AG04450 (cell line): ENCODE results near the gene DAD1. TPM values are rescaled to one million over a fixed set of nuclear protein-coding genes. Genes with fewer than 3 reads are reported as not detected.

Experiments used
- CTCF ChIA-PET: fragments of 300-600, 350-600 bp; formaldehyde crosslinking; extraction: SDS; loops from one replicate; lab custom pipeline; 2022; ENCODE audit warnings: antibody characterized with exemption, inconsistent platforms; lab: Charles Lee
- POLR2A ChIA-PET: fragments of 350-600 bp; formaldehyde crosslinking; extraction: SDS; loops from one replicate; lab custom pipeline; 2021; ENCODE audit warnings: antibody characterized with exemption, inconsistent platforms; lab: Yijun Ruan, JAX
- DNase-seq: peaks from one replicate; pipeline ENCODE4 v3.0.0-alpha.2; 2011; ENCODE audit warnings: low read depth, low spot score
- H3K27ac ChIP-seq: one replicate; pipeline ENCODE4 v1.5.1; 2012; ENCODE audit warnings: low read depth, low read length, control low read depth
- H3K27me3 ChIP-seq: one replicate; pipeline ENCODE4 v1.6.0; 2012; ENCODE audit warnings: low read length; ENCODE audit not compliant: control insufficient read depth, insufficient read depth
- H3K4me3 ChIP-seq: 2 replicates; pipeline ENCODE4 v1.5.1; 2011; ENCODE audit warnings: mild to moderate bottlenecking, low read depth, low read length, control low read depth
- H3K9me3 ChIP-seq: 2 replicates; pipeline ENCODE4 v1.5.1; 2012; ENCODE audit warnings: low read length; ENCODE audit not compliant: control insufficient read depth, insufficient read depth
- polyA plus RNA-seq: library from polyadenylated mRNA; depleted of rRNA; stranded (reverse); fragments of >200 nt; gene quantifications from 2 replicates; pipeline ENCODE4 v1.2.3, GENCODE V29; 2011
- TF ChIP-seq, protein P1 (sequence below): IDR thresholded peaks from 2 replicates; pipeline ENCODE4 v1.5.1; 2011; ENCODE audit warnings: low read depth, low read length, control low read depth, inconsistent platforms

The DAD1 gene
- polyA plus RNA-seq, 1 experiment: 467 TPM

DNA sequence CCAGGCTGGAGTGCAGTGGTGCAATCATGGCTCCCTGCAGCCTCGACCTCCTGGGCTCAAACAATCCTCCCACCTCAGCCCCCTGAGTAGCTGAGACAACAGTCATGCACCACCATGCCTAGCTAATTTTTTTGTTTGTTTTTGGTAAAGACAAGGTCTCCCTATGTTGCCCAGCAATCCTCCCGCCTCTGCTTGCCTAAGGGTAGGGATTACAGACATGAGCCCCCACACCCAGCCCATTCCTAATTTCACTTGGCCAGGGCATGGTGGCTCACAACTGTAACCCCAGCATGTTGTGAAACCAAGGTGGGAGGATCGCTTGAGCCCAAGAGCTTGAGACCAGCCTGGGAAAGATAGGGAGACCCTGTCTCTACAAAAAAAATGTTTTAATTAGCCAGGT, 9.1 kb downstream of the DAD1 start:
- ChIA-PET CTCF (interaction anchor here (0.6 to 2.3 kb wide), 2 partner anchors 23 to 307 kb away, joined by 5 to 8 read pairs; no protein-coding TSS in a partner anchor), POLR2A (no interaction called here)
- Histone ChIP-seq H3K27ac (no peak overlapping the region), H3K9me3 (no peaks in the 10 kb centered on the region), H3K27me3 (no peaks in the 10 kb centered on the region), H3K4me3 (no peak overlapping the region)
- no peak for DNase-seq
- TF ChIP-seq, protein P1, sequence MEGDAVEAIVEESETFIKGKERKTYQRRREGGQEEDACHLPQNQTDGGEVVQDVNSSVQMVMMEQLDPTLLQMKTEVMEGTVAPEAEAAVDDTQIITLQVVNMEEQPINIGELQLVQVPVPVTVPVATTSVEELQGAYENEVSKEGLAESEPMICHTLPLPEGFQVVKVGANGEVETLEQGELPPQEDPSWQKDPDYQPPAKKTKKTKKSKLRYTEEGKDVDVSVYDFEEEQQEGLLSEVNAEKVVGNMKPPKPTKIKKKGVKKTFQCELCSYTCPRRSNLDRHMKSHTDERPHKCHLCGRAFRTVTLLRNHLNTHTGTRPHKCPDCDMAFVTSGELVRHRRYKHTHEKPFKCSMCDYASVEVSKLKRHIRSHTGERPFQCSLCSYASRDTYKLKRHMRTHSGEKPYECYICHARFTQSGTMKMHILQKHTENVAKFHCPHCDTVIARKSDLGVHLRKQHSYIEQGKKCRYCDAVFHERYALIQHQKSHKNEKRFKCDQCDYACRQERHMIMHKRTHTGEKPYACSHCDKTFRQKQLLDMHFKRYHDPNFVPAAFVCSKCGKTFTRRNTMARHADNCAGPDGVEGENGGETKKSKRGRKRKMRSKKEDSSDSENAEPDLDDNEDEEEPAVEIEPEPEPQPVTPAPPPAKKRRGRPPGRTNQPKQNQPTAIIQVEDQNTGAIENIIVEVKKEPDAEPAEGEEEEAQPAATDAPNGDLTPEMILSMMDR: no peak

DNA sequence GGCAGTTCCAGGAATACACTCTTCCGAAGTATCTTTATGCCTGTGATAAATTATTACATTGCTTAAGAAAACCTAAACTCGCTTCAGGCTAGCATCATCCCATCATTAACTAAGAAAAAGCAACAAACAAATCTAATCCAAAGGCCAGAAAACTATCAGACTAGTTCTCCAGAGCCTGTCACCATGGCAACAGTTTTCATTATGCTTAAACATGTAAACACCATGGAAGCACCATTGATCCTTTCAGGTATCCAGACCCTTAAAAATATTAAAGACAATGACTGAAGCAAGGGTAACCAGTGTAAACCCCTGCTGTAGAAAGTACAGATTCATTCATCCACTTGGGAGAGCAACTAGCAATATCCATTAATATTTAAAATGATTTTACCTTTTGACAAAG, 9.8 kb downstream of the DAD1 start:
- TF ChIP-seq, protein P1: no peak
- Histone ChIP-seq H3K4me3 (no peak overlapping the region), H3K9me3 (no peaks in the 10 kb centered on the region), H3K27me3 (no peaks in the 10 kb centered on the region), H3K27ac (no peak overlapping the region)
- POLR2A ChIA-PET: no interaction called here
- CTCF ChIA-PET: interaction anchor here (1.4 to 2.3 kb wide), 2 partner anchors 9 to 23 kb away, joined by 8 to 15 read pairs; no protein-coding TSS in a partner anchor
- no peak for DNase-seq

- CTCF ChIA-PET: no interaction called here
- no peaks in the 10 kb centered on the region for H3K27me3 ChIP-seq
- no peaks in the 10 kb centered on the region for H3K9me3 ChIP-seq
- H3K4me3 ChIP-seq: no peak overlapping the region
- DNase-seq: no peak
- POLR2A ChIA-PET: no interaction called here
- TF ChIP-seq, protein P1: no peak
- H3K27ac ChIP-seq: no peak overlapping the region
Observed at GRCh38 chr14:22577334-22577908, 11.6 kb downstream of the DAD1 start.

DNA sequence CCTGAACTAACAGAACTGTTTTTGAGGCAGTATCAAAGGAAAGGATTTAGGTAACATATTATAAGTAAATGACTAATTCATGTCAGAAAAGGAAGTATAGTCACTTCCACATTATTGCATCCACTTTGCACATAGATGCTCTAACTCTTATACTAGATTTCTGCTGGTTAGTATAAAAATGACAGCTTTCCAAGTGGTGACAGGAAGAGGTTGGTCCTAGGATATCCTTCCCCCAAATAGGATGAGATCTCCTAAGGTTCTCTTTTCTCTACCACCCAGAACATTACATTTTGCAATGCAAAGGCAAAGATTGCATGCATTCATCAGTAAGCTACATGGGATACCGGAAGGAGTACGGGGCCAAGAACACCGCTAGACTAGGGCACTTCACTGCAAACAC, 15.2 kb downstream of the DAD1 start:
- CTCF ChIA-PET: interaction anchor here (6.1 kb wide), 1 partner anchor 18 kb away, joined by 72 read pairs; no protein-coding TSS in a partner anchor
- no peaks in the 10 kb centered on the region for H3K9me3 ChIP-seq
- POLR2A ChIA-PET: no interaction called here
- no peak overlapping the region for H3K27ac ChIP-seq
- TF ChIP-seq, protein P1: no peak
- no peaks in the 10 kb centered on the region for H3K27me3 ChIP-seq
- DNase-seq: no peak
- H3K4me3 ChIP-seq: no peak overlapping the region

GRCh38 chr14:22572562-22573058, 16.4 kb downstream of the DAD1 start:
- H3K27me3 ChIP-seq: no peaks in the 10 kb centered on the region
- peak overlapping the region; percentile 21 for H3K27ac ChIP-seq
- no peak overlapping the region for H3K4me3 ChIP-seq
- ChIA-PET CTCF (interaction anchor here (0.6 to 6.1 kb wide), 12 partner anchors 12 to 495 kb away, joined by 3 to 113 read pairs (median 19); partner anchors contain the start of genes DAD1 and OXA1L), POLR2A (interaction anchor here (0.9 kb wide), 1 partner anchor 16 kb away, joined by 3 read pairs; no protein-coding TSS in a partner anchor)
- DNase-seq: no peak
- no peaks in the 10 kb centered on the region for H3K9me3 ChIP-seq
- TF ChIP-seq, protein P1: no peak
